GM21423 (cell line): ENCODE measurements around the gene IL13RA1.
"Not testable (repeated sequence)": the region's sequence is repeated elsewhere in the genome, so short reads cannot be mapped to it uniquely, and the experiment has no call there.

Experiments used
- ATAC-seq: cut with Tn5 transposase; IDR thresholded peaks from one replicate; pipeline ENCODE4 v1.9.1; 2021; ENCODE audit warnings: mild to moderate bottlenecking, moderate library complexity; ENCODE audit not compliant: unreplicated experiment

Gene IL13RA1

GRCh38 chrX:118772051-118772450, 44.6 kb downstream of the IL13RA1 start:
- no peak for ATAC-seq

GRCh38 chrX:118773782-118774181, 46.4 kb downstream of the IL13RA1 start:
- no peak for ATAC-seq

GRCh38 chrX:118779581-118779980, 52.2 kb downstream of the IL13RA1 start:
- no peak for ATAC-seq

GRCh38 chrX:118780509-118780908, 53.1 kb downstream of the IL13RA1 start:
- ATAC-seq: no peak

- no peak for ATAC-seq
Observed at GRCh38 chrX:118780911-118781310, 53.5 kb downstream of the IL13RA1 start.

GRCh38 chrX:118795528-118796280, 68.3 kb downstream of the IL13RA1 start:
- no peak for ATAC-seq

GRCh38 chrX:118802857-118803256, 75.5 kb downstream of the IL13RA1 start:
- ATAC-seq: no peak

GRCh38 chrX:118807151-118808017, 80.0 kb downstream of the IL13RA1 start:
- ATAC-seq: no peak

GRCh38 chrX:118817257-118817656, 89.9 kb downstream of the IL13RA1 start:
- ATAC-seq: not testable (repeated sequence)

- ATAC-seq: no peak
Observed at GRCh38 chrX:118823263-118824172, 96.1 kb downstream of the IL13RA1 start, which contains the start of gene ZCCHC12. Gene ZCCHC12, plus strand, starts transcription at chrX:118823824. Its CDS starts 1,421 bp downstream, at chrX:118825245.

- ATAC-seq: no peak
Observed at GRCh38 chrX:118824173-118824730, 96.8 kb downstream of the IL13RA1 start.

GRCh38 chrX:118825227-118825626, 97.8 kb downstream of the IL13RA1 start:
- ATAC-seq: no peak

GRCh38 chrX:118839334-118839958, 112.0 kb downstream of the IL13RA1 start:
- peak; percentile 86 for ATAC-seq
